Cardiac muscle cell (in vitro differentiated cells and primary cell): Measurements from ENCODE around the gene TMEM167A. TPM values are rescaled to one million over a fixed set of nuclear protein-coding genes. Genes with fewer than 3 reads are reported as not detected.

Source experiments
- DNase-seq, 2 donors: peaks; one replicate each; pipeline versions ENCODE4 v3.0.0 to v3.0.0-alpha.2; 2010 to 2017; ENCODE audit warnings: low read depth in 1 of 2, low spot score in 1 of 2
- H3K27ac ChIP-seq: fragments of 200-600 bp; sonication (generic); 2 replicates; pipeline ENCODE4 v1.5.1; 2016
- H3K27me3 ChIP-seq: fragments of 200-600 bp; sonication (generic); 2 replicates; pipeline ENCODE4 v1.6.0; 2016; ENCODE audit warnings: control low read depth
- H3K36me3 ChIP-seq: fragments of 200-600 bp; sonication (generic); 2 replicates; pipeline ENCODE4 v1.5.1; 2016; ENCODE audit warnings: control low read depth
- H3K4me1 ChIP-seq: fragments of 200-600 bp; sonication (generic); 2 replicates; pipeline ENCODE4 v1.8.1; 2017; ENCODE audit warnings: low read depth, mild to moderate bottlenecking, mixed run types
- H3K4me3 ChIP-seq: fragments of 200-600 bp; sonication (generic); 2 replicates; pipeline ENCODE4 v1.5.1; 2016; ENCODE audit warnings: mild to moderate bottlenecking
- H3K9me3 ChIP-seq: fragments of 200-600 bp; sonication (generic); 2 replicates; pipeline ENCODE4 v1.5.1; 2017; ENCODE audit warnings: low read depth, mild to moderate bottlenecking, control low read depth
- polyA plus RNA-seq: library from polyadenylated mRNA; unstranded; fragments of >200 nt; fragmentation: Nextera tagmentation; extraction: Ambion mirVana; gene quantifications from 2 replicates; pipeline ENCODE4 v1.2.1, GENCODE V29; 2016
- total RNA-seq: library from RNA; depleted of rRNA; stranded (reverse); fragments of >200 nt; gene quantifications from 2 replicates; pipeline ENCODE4 v1.2.3, GENCODE V29; 2016
- TF ChIP-seq, protein P1 (sequence below): IDR thresholded peaks from 2 replicates; pipeline ENCODE4 v1.5.1; 2012; ENCODE audit warnings: low read depth, mild to moderate bottlenecking, low read length

TMEM167A gene
- total and polyA plus RNA-seq, 2 experiments from 2014 or later = 55.8 to 105 TPM

DNA sequence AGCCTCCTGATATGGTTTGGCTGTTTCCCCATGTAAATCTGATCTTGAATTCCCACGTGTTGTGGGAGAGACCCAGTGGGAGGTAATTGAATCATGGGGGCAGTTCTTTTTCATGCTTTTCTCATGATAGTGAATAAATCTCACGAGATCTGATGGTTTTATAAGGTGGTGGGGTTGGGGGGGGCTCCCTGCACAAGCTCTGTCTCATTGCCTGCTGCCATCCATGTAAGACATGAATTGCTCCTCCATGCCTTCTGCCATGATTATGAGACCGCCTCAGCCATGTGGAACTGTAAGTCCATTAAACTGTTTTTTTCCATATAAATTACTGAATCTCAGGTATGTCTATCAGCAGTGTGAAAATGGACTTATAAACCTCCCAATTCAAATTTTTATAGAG, 13.0 kb upstream of the TMEM167A start:
- no peak for DNase-seq
- Histone ChIP-seq H3K9me3 (no peaks in the 10 kb centered on the region), H3K4me3 (no peak overlapping the region), H3K36me3 (no peaks in the 10 kb centered on the region), H3K27me3 (no peaks in the 10 kb centered on the region), H3K27ac (no peak overlapping the region), H3K4me1 (no peaks in the 10 kb centered on the region)
- TF ChIP-seq, protein P1, sequence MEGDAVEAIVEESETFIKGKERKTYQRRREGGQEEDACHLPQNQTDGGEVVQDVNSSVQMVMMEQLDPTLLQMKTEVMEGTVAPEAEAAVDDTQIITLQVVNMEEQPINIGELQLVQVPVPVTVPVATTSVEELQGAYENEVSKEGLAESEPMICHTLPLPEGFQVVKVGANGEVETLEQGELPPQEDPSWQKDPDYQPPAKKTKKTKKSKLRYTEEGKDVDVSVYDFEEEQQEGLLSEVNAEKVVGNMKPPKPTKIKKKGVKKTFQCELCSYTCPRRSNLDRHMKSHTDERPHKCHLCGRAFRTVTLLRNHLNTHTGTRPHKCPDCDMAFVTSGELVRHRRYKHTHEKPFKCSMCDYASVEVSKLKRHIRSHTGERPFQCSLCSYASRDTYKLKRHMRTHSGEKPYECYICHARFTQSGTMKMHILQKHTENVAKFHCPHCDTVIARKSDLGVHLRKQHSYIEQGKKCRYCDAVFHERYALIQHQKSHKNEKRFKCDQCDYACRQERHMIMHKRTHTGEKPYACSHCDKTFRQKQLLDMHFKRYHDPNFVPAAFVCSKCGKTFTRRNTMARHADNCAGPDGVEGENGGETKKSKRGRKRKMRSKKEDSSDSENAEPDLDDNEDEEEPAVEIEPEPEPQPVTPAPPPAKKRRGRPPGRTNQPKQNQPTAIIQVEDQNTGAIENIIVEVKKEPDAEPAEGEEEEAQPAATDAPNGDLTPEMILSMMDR = no peak

DNA sequence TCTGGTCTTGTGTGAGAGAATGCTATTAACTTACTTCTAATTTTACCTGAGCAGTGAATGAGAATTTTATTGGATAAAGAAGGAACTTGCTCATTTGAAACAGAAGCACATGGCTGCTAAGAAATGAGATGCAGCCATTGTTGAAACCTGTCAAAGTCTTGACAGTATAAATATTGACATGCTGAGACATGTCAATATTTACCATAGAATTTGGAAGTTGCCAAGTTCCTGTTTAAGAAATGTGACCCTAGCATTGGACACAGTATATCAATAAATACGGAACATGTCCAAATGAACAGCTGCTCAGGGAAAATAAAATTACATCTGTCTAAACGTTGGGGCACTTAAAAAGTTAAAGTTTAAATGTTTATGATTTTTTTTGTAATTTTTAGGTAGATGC, 7.9 kb upstream of the TMEM167A start:
- Histone ChIP-seq H3K9me3 (no peaks in the 10 kb centered on the region), H3K36me3 (no peaks in the 10 kb centered on the region), H3K27me3 (no peaks in the 10 kb centered on the region), H3K27ac (no peak overlapping the region), H3K4me3 (no peak overlapping the region), H3K4me1 (no peaks in the 10 kb centered on the region)
- DNase-seq = no peak
- TF ChIP-seq, protein P1 = no peak

- Histone ChIP-seq H3K27ac (no peak overlapping the region), H3K9me3 (no peaks in the 10 kb centered on the region), H3K36me3 (no peaks in the 10 kb centered on the region), H3K4me3 (no peak overlapping the region), H3K4me1 (no peaks in the 10 kb centered on the region), H3K27me3 (no peaks in the 10 kb centered on the region)
- no peak for DNase-seq
- TF ChIP-seq, protein P1 = no peak
Measured at GRCh38 chr5:83084336-83084735, 7.1 kb upstream of the TMEM167A start.

DNA sequence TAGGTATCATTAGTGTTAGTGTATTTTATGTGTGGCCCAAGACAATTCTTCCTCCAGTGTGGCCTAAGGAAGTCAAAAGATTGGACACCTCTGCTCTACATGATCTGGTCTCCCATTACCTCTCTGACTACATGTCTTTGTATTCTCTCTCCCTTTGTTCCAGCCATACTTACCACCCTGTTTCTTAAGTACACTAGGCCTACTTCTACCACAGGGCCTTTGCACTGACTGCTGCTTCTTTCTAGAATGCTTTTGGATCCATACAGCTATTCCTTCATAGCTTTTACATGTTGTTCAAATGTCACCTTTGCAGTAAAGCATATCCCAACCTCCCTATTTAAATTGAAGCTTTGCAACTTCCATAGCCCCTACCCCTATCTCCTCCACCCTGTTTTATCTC, 5.6 kb upstream of the TMEM167A start:
- no peaks in the 10 kb centered on the region for H3K9me3 ChIP-seq
- H3K36me3 ChIP-seq = no peaks in the 10 kb centered on the region
- H3K27me3 ChIP-seq = no peaks in the 10 kb centered on the region
- H3K4me3 ChIP-seq = no peak overlapping the region
- DNase-seq = no peak
- no peak overlapping the region for H3K27ac ChIP-seq
- peaks cover 7% of the 10 kb centered on the region for H3K4me1 ChIP-seq
- TF ChIP-seq, protein P1 = no peak

DNA sequence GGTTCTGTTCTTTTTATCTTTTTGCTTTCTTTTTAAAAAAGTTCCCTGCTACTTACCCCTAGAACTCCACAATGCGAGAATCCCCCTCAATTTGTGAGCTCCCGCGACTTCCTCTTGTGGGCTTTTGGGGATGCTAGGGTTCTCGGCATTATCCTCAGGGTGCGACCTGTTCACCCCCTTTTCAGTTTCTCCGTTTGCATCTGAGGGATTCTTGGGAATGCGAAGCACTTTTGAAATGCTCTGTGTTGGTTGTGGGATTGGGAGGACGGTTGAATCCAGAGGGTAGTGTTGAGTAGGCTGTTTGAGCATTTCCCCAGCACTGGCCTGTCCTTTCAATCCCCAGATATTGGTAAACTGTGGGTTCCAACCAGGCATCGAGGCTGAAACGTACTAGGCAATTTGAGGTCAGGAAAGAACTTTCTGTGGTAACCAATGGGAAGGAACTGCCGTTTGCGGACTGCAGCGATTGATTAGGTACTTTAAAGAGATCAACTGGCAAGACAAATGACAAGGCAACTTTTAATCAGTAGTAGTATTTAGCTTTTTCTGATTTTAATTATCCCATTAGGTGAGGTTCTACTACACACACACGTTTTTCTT, 568 bp upstream of the TMEM167A start:
- Histone ChIP-seq H3K36me3 (no peaks in the 10 kb centered on the region), H3K4me3 (peak overlapping the region; percentile 86), H3K9me3 (no peaks in the 10 kb centered on the region), H3K27me3 (no peaks in the 10 kb centered on the region), H3K27ac (peak overlapping the region; percentile 89), H3K4me1 (peaks cover 7% of the 10 kb centered on the region)
- TF ChIP-seq, protein P1 = no peak
- DNase-seq = peak; percentile 14 to 46
